ENCODE data around the gene KLHL1. TPM values are rescaled to one million over a fixed set of nuclear protein-coding genes. Genes with fewer than 3 reads are reported as not detected.

The KLHL1 gene
- total RNA-seq, 2 donors from 2014 or later = 0.15 TPM; not detected in 1

DNA sequence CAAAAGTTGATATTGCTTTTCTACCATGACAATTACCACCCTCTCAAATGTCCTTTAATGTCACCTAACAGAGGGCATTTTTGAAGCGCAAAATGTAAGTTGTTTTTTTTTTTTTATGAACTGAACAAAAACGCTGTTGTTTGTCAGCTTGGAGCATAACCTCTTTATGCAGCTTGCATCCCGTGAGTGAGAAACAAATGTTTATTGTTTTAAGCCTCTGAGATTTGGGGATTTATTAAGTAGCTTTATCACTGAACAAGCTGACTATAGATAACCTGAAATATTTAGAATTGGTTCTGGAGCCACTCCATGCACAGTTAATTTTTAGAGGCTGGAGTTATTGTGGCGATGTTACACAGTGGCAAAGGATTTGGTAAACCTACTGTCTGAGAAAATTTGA, 80.7 kb downstream of the KLHL1 start:
- no peaks in the 10 kb centered on the region for H3K9me3 ChIP-seq (ENCODE audit: control insufficient read depth, low read length)
- no peak overlapping the region for H3K27ac ChIP-seq (ENCODE audit: low read depth, low read length)
- H3K4me1 ChIP-seq (ENCODE audit: control insufficient read depth, insufficient read depth, low read length) = peaks cover 5% of the 10 kb centered on the region
- H3K4me3 Mint-ChIP-seq = no peak overlapping the region
- no peaks in the 10 kb centered on the region for H3K4me1 Mint-ChIP-seq
- no peaks in the 10 kb centered on the region for H3K9me3 Mint-ChIP-seq
- WGBS, 2 experiments (ENCODE audit: insufficient coverage in 1 of 2, insufficient read length in 1 of 2) = 60 to 88% methylated on average over 1 to 4 of the region's 4 CpGs
- H3K36me3 Mint-ChIP-seq (ENCODE audit: low read depth) = no peaks in the 10 kb centered on the region
- H3K27ac Mint-ChIP-seq = no peak overlapping the region
- H3K9ac ChIP-seq (ENCODE audit: extremely low read depth, low read length, poor library complexity, severe bottlenecking) = no peak overlapping the region
- H3K4me3 ChIP-seq (ENCODE audit: low read length) = no peak overlapping the region
- peaks cover 2% of the 10 kb centered on the region for H3K27me3 Mint-ChIP-seq (ENCODE audit: insufficient read depth)
- TF ChIP-seq, protein P1, sequence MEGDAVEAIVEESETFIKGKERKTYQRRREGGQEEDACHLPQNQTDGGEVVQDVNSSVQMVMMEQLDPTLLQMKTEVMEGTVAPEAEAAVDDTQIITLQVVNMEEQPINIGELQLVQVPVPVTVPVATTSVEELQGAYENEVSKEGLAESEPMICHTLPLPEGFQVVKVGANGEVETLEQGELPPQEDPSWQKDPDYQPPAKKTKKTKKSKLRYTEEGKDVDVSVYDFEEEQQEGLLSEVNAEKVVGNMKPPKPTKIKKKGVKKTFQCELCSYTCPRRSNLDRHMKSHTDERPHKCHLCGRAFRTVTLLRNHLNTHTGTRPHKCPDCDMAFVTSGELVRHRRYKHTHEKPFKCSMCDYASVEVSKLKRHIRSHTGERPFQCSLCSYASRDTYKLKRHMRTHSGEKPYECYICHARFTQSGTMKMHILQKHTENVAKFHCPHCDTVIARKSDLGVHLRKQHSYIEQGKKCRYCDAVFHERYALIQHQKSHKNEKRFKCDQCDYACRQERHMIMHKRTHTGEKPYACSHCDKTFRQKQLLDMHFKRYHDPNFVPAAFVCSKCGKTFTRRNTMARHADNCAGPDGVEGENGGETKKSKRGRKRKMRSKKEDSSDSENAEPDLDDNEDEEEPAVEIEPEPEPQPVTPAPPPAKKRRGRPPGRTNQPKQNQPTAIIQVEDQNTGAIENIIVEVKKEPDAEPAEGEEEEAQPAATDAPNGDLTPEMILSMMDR (conservative IDR thresholded peaks at IDR 0.05) = no peak
- no peaks in the 10 kb centered on the region for H3K27me3 ChIP-seq (ENCODE audit: control insufficient read depth, insufficient read depth, low read length, poor library complexity, severe bottlenecking)
- no peaks in the 10 kb centered on the region for H3K36me3 ChIP-seq (ENCODE audit: control insufficient read depth, insufficient read depth, low read length)
- DNase-seq = no peak

DNA sequence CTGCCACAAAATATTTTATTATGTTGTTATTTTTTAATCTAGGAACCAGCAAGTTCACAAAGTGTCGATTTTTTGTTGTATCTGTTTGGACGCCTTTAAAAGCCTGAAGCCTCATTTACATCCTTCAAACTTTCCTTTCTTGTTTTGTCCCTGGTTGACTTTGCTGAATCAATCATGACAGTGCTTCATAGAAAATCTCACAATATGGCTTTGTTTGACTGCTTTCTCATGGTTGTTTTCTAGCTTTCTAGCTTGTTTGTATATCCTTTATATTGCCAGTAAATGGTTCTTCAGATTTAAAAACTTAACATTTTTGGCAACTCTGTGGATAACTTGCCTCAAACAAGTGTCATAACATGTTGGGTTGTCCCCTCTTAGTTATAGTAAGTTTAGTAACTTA, 84.7 kb downstream of the KLHL1 start:
- TF ChIP-seq, protein P1 (conservative IDR thresholded peaks at IDR 0.05) = no peak
- no peaks in the 10 kb centered on the region for H3K27me3 ChIP-seq (ENCODE audit: control insufficient read depth, insufficient read depth, low read length, poor library complexity, severe bottlenecking)
- no peaks in the 10 kb centered on the region for H3K9me3 Mint-ChIP-seq
- H3K36me3 Mint-ChIP-seq (ENCODE audit: low read depth) = no peaks in the 10 kb centered on the region
- H3K27ac ChIP-seq (ENCODE audit: low read depth, low read length) = no peak overlapping the region
- H3K36me3 ChIP-seq (ENCODE audit: control insufficient read depth, insufficient read depth, low read length) = no peaks in the 10 kb centered on the region
- no peak overlapping the region for H3K4me3 Mint-ChIP-seq
- H3K27me3 Mint-ChIP-seq (ENCODE audit: insufficient read depth) = no peaks in the 10 kb centered on the region
- peaks cover 5% of the 10 kb centered on the region for H3K4me1 ChIP-seq (ENCODE audit: control insufficient read depth, insufficient read depth, low read length)
- peaks cover 2% of the 10 kb centered on the region for H3K9me3 ChIP-seq (ENCODE audit: control insufficient read depth, low read length)
- DNase-seq = no peak
- no peak overlapping the region for H3K27ac Mint-ChIP-seq
- H3K4me3 ChIP-seq (ENCODE audit: low read length) = no peak overlapping the region
- no peak overlapping the region for H3K9ac ChIP-seq (ENCODE audit: extremely low read depth, low read length, poor library complexity, severe bottlenecking)
- H3K4me1 Mint-ChIP-seq = peaks cover 29% of the 10 kb centered on the region
- 82 to 97% methylated on average over 2 of the region's 2 CpGs for WGBS, 2 experiments (ENCODE audit: insufficient coverage in 1 of 2, insufficient read length in 1 of 2)

DNA sequence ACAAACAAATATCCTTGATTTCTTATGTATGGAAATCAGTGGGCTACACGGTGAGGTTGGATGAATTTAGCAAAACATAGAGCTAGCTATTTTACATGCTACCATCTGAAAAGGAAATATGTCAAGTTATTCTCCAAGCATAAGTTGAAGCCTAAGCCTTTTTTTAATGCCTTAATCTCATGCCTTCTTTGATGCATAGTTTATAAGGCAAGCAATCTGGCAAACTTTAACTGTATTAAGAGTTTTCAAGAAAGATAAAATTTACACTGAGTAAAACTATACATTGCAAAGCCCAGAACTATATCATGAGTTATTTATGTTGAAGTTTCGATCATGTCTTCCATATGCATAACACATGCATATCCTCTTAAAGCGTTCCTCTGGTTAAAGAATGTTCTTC, 85.6 kb downstream of the KLHL1 start:
- H3K4me1 ChIP-seq (ENCODE audit: control insufficient read depth, insufficient read depth, low read length) = peaks cover 5% of the 10 kb centered on the region
- Mint-ChIP-seq H3K4me3 (no peak overlapping the region), H3K9me3 (no peaks in the 10 kb centered on the region), H3K36me3 (ENCODE audit: low read depth) (no peaks in the 10 kb centered on the region), H3K27me3 (ENCODE audit: insufficient read depth) (no peaks in the 10 kb centered on the region), H3K27ac (no peak overlapping the region), H3K4me1 (peaks cover 32% of the 10 kb centered on the region)
- H3K36me3 ChIP-seq (ENCODE audit: control insufficient read depth, insufficient read depth, low read length) = no peaks in the 10 kb centered on the region
- TF ChIP-seq, protein P1 (conservative IDR thresholded peaks at IDR 0.05) = no peak
- peaks cover 11% of the 10 kb centered on the region for H3K9me3 ChIP-seq (ENCODE audit: control insufficient read depth, low read length)
- H3K4me3 ChIP-seq (ENCODE audit: low read length) = no peak overlapping the region
- H3K27me3 ChIP-seq (ENCODE audit: control insufficient read depth, insufficient read depth, low read length, poor library complexity, severe bottlenecking) = no peaks in the 10 kb centered on the region
- no peak for DNase-seq
- H3K27ac ChIP-seq (ENCODE audit: low read depth, low read length) = no peak overlapping the region
- no peak overlapping the region for H3K9ac ChIP-seq (ENCODE audit: extremely low read depth, low read length, poor library complexity, severe bottlenecking)
- 98 to 100% methylated on average over 1 to 3 of the region's 3 CpGs for WGBS, 2 experiments (ENCODE audit: insufficient coverage in 1 of 2, insufficient read length in 1 of 2)

All from endodermal cell (in vitro differentiated cells).